Activated CD8-positive, alpha-beta T cell treated with anti-CD3 and anti-CD28 coated beads for 36 hours (primary cell): ENCODE measurements around the gene ERCC1. TPM values are rescaled to one million over a fixed set of nuclear protein-coding genes. Genes with fewer than 3 reads are reported as not detected.

Experiments
- ATAC-seq: fragments of 200-7000 bp; cut with Tn5 transposase; one replicate; pipeline ENCODE4 v1.10.0; 2021; ENCODE audit warnings: mild to moderate bottlenecking, moderate library complexity
- CTCF ChIA-PET: fragments of 350-600 bp; sonication (Branson Sonifier 250); formaldehyde crosslinking; loops from one replicate; lab custom pipeline; 2021; ENCODE audit warnings: antibody characterized with exemption; lab: Charles Lee
- POLR2A ChIA-PET: fragments of 350-600 bp; sonication (Branson Sonifier 250); formaldehyde crosslinking; loops from one replicate; lab custom pipeline; 2021; ENCODE audit warnings: antibody characterized with exemption; lab: Charles Lee
- DNase-seq: peaks from one replicate; pipeline ENCODE4 v3.0.0-alpha.2; 2020
- H3K27ac Mint-ChIP-seq: one replicate; pipeline ENCODE4 v1.8.0; 2021; ENCODE audit warnings: mild to moderate bottlenecking, mixed read lengths
- H3K27me3 Mint-ChIP-seq: one replicate; pipeline ENCODE4 v1.8.0; 2021; ENCODE audit warnings: mixed read lengths
- H3K36me3 Mint-ChIP-seq: one replicate; pipeline ENCODE4 v1.8.0; 2021; ENCODE audit warnings: low read depth, mixed read lengths
- H3K4me1 Mint-ChIP-seq: one replicate; pipeline ENCODE4 v1.8.0; 2021; ENCODE audit warnings: low read depth, mixed read lengths
- H3K4me3 Mint-ChIP-seq: one replicate; pipeline ENCODE4 v1.8.0; 2021; ENCODE audit warnings: mild to moderate bottlenecking, moderate library complexity, mixed read lengths
- H3K9me3 Mint-ChIP-seq: one replicate; pipeline ENCODE4 v1.8.0; 2021; ENCODE audit warnings: mixed read lengths
- intact Hi-C: fragments of 100-400 bp; cut with micrococcal nuclease; formaldehyde crosslinking; loops from one replicate; pipeline ENCODE4 v1.10.0; 2022
- total RNA-seq, 2 experiments: library from RNA; stranded (reverse); gene quantifications; one replicate each; pipeline ENCODE4 v1.2.3, GENCODE V29; 2021
- TF ChIP-seq, protein P1 (sequence below): fragments of 200-600 bp; IDR thresholded peaks from one replicate; pipeline ENCODE4 v1.8.0; 2022; ENCODE audit warnings: antibody characterized with exemption, mild to moderate bottlenecking

ERCC1 gene
- total RNA-seq, 2 experiments from 2014 or later, result 41.6 to 46.5 TPM

DNA sequence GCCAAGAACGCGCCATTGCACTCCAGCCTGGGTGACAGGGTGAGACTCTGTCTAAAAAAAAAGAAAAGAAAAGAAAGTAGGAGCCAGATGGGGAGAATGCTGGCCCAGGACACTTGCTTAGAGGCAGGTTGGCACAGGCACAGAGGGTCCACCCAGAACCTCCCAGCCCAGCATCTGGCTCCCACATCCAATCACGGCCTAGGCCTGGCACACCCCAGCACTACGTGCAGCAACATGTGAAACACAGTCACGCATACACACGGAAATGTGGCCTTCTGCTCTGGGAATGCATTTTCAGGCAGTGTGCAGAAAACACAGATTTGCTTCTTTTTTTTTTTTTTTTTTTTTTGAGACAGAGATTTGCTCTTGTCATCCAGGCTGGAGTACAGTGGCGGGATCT lies 23.2 kb upstream of the ERCC1 start:
- intact Hi-C loops, result no loop called here

GRCh38 chr19:45446295-45446694 lies 22.6 kb upstream of the ERCC1 start:
- TF ChIP-seq, protein P1, sequence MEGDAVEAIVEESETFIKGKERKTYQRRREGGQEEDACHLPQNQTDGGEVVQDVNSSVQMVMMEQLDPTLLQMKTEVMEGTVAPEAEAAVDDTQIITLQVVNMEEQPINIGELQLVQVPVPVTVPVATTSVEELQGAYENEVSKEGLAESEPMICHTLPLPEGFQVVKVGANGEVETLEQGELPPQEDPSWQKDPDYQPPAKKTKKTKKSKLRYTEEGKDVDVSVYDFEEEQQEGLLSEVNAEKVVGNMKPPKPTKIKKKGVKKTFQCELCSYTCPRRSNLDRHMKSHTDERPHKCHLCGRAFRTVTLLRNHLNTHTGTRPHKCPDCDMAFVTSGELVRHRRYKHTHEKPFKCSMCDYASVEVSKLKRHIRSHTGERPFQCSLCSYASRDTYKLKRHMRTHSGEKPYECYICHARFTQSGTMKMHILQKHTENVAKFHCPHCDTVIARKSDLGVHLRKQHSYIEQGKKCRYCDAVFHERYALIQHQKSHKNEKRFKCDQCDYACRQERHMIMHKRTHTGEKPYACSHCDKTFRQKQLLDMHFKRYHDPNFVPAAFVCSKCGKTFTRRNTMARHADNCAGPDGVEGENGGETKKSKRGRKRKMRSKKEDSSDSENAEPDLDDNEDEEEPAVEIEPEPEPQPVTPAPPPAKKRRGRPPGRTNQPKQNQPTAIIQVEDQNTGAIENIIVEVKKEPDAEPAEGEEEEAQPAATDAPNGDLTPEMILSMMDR, result peak; percentile 27
- intact Hi-C loops, result no loop called here
- Mint-ChIP-seq H3K27ac (no peak overlapping the region), H3K36me3 (peaks cover 5% of the 10 kb centered on the region), H3K4me1 (peaks cover 47% of the 10 kb centered on the region), H3K9me3 (no peaks in the 10 kb centered on the region), H3K27me3 (no peaks in the 10 kb centered on the region), H3K4me3 (no peak overlapping the region)
- ATAC-seq, result no peak
- ChIA-PET POLR2A (interaction anchor here (0.6 to 2.8 kb wide), 4 partner anchors 29 to 32 kb away, joined by 3 to 11 read pairs (median 4); no protein-coding TSS in a partner anchor), CTCF (interaction anchor here (1.0 to 6.0 kb wide), 5 partner anchors 18 to 39 kb away, joined by 3 to 72 read pairs (median 5); no protein-coding TSS in a partner anchor)
- DNase-seq, result peak; percentile 42

More for the DNA sequence above, 23.2 kb upstream of the ERCC1 start:
- TF ChIP-seq, protein P1, result no peak
- ChIA-PET CTCF (interaction anchor here (1.1 to 6.0 kb wide), 5 partner anchors 7 to 38 kb away, joined by 5 to 72 read pairs (median 8); no protein-coding TSS in a partner anchor), POLR2A (interaction anchor here (2.8 to 3.7 kb wide), 2 partner anchors 8 to 32 kb away, joined by 11 to 15 read pairs; no protein-coding TSS in a partner anchor)
- no peak overlapping the region for H3K4me3 Mint-ChIP-seq
- H3K27me3 Mint-ChIP-seq, result no peaks in the 10 kb centered on the region
- H3K36me3 Mint-ChIP-seq, result peaks cover 5% of the 10 kb centered on the region
- DNase-seq, result no peak
- peaks cover 52% of the 10 kb centered on the region for H3K4me1 Mint-ChIP-seq
- ATAC-seq, result no peak
- no peaks in the 10 kb centered on the region for H3K9me3 Mint-ChIP-seq
- H3K27ac Mint-ChIP-seq, result no peak overlapping the region

- no peak for ATAC-seq
- Mint-ChIP-seq H3K27me3 (no peaks in the 10 kb centered on the region), H3K4me1 (peaks cover 53% of the 10 kb centered on the region), H3K4me3 (no peak overlapping the region), H3K9me3 (no peaks in the 10 kb centered on the region), H3K36me3 (peaks cover 5% of the 10 kb centered on the region), H3K27ac (no peak overlapping the region)
- intact Hi-C loops, result no loop called here
- TF ChIP-seq, protein P1, result no peak
- POLR2A ChIA-PET, result interaction anchor here (1.0 to 3.0 kb wide), 5 partner anchors 24 to 35 kb away, joined by 3 to 11 read pairs (median 4); partner anchors contain the start of gene FOSB
- no peak for DNase-seq
- CTCF ChIA-PET, result interaction anchor here (0.6 to 6.0 kb wide), 10 partner anchors 12 to 1559 kb away, joined by 3 to 72 read pairs (median 4); partner anchors contain the start of gene FOSB
These were observed 21.4 kb upstream of the ERCC1 start for GRCh38 chr19:45445139-45445538.

GRCh38 chr19:45444318-45445041 lies 20.8 kb upstream of the ERCC1 start:
- peak; percentile 34 for ATAC-seq
- CTCF ChIA-PET, result interaction anchor here (0.7 to 6.0 kb wide), 6 partner anchors 12 to 41 kb away, joined by 3 to 72 read pairs (median 4); partner anchors contain the start of gene FOSB

More at GRCh38 chr19:45444318-45445041, 20.8 kb upstream of the ERCC1 start:
- DNase-seq, result peak; percentile 83
- H3K4me3 Mint-ChIP-seq, result peak overlapping the region; percentile 73
- peaks cover 51% of the 10 kb centered on the region for H3K4me1 Mint-ChIP-seq
- intact Hi-C loops, result no loop called here
- peak overlapping the region; percentile 30 for H3K27ac Mint-ChIP-seq
- no peaks in the 10 kb centered on the region for H3K27me3 Mint-ChIP-seq
- H3K36me3 Mint-ChIP-seq, result peaks cover 5% of the 10 kb centered on the region
- TF ChIP-seq, protein P1, result no peak
- POLR2A ChIA-PET, result interaction anchor here (1.4 to 3.0 kb wide), 3 partner anchors 24 to 36 kb away, joined by 3 to 11 read pairs (median 9); partner anchors contain the start of gene FOSB
- no peaks in the 10 kb centered on the region for H3K9me3 Mint-ChIP-seq
